K562 (cell line): ENCODE measurements around the gene TCF3. TPM values are rescaled to one million over a fixed set of nuclear protein-coding genes. Genes with fewer than 3 reads are reported as not detected.

ENCODE experiments used
- ATF1 ChIP-seq, 2 experiments: fragments of 450-650 bp in 1 of 2; IDR thresholded peaks; 2 replicates each; pipeline ENCODE4 v1.6.1; 2016; ENCODE audit warnings: missing compliant biosample characterization in 1 of 2, missing genetic modification characterization in 1 of 2
- CHD7 ChIP-seq: fragments of 200-600 bp; sonication (generic); IDR thresholded peaks from one replicate; pipeline ENCODE4 v1.6.1; 2012; ENCODE audit warnings: mild to moderate bottlenecking, low read depth, low read length, inconsistent platforms
- EP400 ChIP-seq: fragments of 450-650 bp; IDR thresholded peaks from 2 replicates; pipeline ENCODE4 v1.6.1; 2017; ENCODE audit warnings: antibody characterized with exemption, mild to moderate bottlenecking, moderate library complexity
- KLF13 ChIP-seq: fragments of 450-650 bp; IDR thresholded peaks from 2 replicates; pipeline ENCODE4 v1.6.1; 2016; ENCODE audit warnings: missing genetic modification characterization, low read depth, mild to moderate bottlenecking, missing compliant biosample characterization, moderate library complexity, borderline replicate concordance
- LEF1 ChIP-seq: fragments of 450-650 bp; IDR thresholded peaks from 2 replicates; pipeline ENCODE4 v1.6.1; 2016; ENCODE audit warnings: mild to moderate bottlenecking
- MTF1 ChIP-seq: fragments of 250-450 bp; sonication (Bioruptor Pico); IDR thresholded peaks from 2 replicates; pipeline ENCODE4 v1.9.0; 2021; ENCODE audit warnings: moderate library complexity, mild to moderate bottlenecking, inconsistent platforms, borderline replicate concordance
- NCOA6 ChIP-seq: fragments of 450-650 bp; IDR thresholded peaks from 2 replicates; pipeline ENCODE4 v1.6.1; 2017; ENCODE audit warnings: mild to moderate bottlenecking
- SP2 ChIP-seq: IDR thresholded peaks from 2 replicates; pipeline ENCODE4 v1.6.1; 2011; ENCODE audit warnings: mild to moderate bottlenecking, low read depth, low read length, moderate library complexity; ENCODE audit not compliant: poor library complexity, severe bottlenecking; ENCODE audit errors: extremely low read depth
- STAT5B ChIP-seq: fragments of 250-450 bp; sonication (Bioruptor Pico); IDR thresholded peaks from 2 replicates; pipeline ENCODE4 v1.8.0; 2021; ENCODE audit warnings: mild to moderate bottlenecking, inconsistent platforms
- TCF3 ChIP-seq: sonication (generic); formaldehyde crosslinking; IDR thresholded peaks from 2 replicates; pipeline ENCODE4 v1.4.0; 2020; ENCODE audit warnings: mild to moderate bottlenecking, missing genetic modification reagents
- TOE1 ChIP-seq, 2 experiments: fragments of 450-650 bp in 1 of 2; sonication (generic) in 1 of 2; formaldehyde crosslinking in 1 of 2; IDR thresholded peaks; 2 replicates each; pipeline versions ENCODE4 v1.7.1 to v1.8.0; 2016 to 2022; ENCODE audit warnings: borderline replicate concordance in 2 of 2, mild to moderate bottlenecking in 2 of 2, antibody characterized with exemption in 1 of 2, inconsistent platforms in 1 of 2, low read depth in 1 of 2, missing genetic modification reagents in 1 of 2, moderate library complexity in 1 of 2
- polyA plus RNA-seq, 8 experiments: library from polyadenylated mRNA; depleted of rRNA in 4 of 8; stranded (reverse) in 5 of 8; unstranded in 3 of 8; fragments of >200 nt; fragmentation: Nextera tagmentation in 2 of 8; fragmentation: Illumina TruSeq in 1 of 8; extraction: Ambion mirVana in 2 of 8; extraction: Trizol in 1 of 8; gene quantifications; 2 replicates each; pipeline versions ENCODE4 v1.2.1 to v1.2.3, GENCODE V29; 2011 to 2014; ENCODE audit warnings: inconsistent platforms in 1 of 8, missing spikeins in 1 of 8
- total RNA-seq, 7 experiments: library from RNA; depleted of rRNA in 6 of 7; stranded (reverse); fragments of >200 nt in 6 of 7; fragmentation: Illumina TruSeq in 2 of 7; extraction: Trizol in 2 of 7; gene quantifications; 2 replicates each; pipeline versions ENCODE4 v1.2.1 to v1.2.3, GENCODE V29; 2011 to 2021; ENCODE audit warnings: low replicate concordance in 1 of 7
- TF ChIP-seq, protein P1 (sequence below), 3 experiments: fragments of 200-800 bp in 1 of 3; sonication (Bioruptor generic) in 1 of 3; sonication (generic) in 1 of 3; formaldehyde crosslinking in 1 of 3; IDR thresholded peaks; 2 replicates each; pipeline versions ENCODE4 v1.6.1 to v1.8.0; 2016 to 2022; ENCODE audit warnings: mild to moderate bottlenecking in 2 of 3, missing compliant biosample characterization in 2 of 3, missing genetic modification characterization in 2 of 3, missing genetic modification reagents in 1 of 3

TCF3 gene
- total and polyA plus RNA-seq, 9 of the 15 experiments (the other 6 are each of a cell fraction or from before 2014, with no cell fraction given) = 5.6 to 259 (median 84.0) TPM

DNA sequence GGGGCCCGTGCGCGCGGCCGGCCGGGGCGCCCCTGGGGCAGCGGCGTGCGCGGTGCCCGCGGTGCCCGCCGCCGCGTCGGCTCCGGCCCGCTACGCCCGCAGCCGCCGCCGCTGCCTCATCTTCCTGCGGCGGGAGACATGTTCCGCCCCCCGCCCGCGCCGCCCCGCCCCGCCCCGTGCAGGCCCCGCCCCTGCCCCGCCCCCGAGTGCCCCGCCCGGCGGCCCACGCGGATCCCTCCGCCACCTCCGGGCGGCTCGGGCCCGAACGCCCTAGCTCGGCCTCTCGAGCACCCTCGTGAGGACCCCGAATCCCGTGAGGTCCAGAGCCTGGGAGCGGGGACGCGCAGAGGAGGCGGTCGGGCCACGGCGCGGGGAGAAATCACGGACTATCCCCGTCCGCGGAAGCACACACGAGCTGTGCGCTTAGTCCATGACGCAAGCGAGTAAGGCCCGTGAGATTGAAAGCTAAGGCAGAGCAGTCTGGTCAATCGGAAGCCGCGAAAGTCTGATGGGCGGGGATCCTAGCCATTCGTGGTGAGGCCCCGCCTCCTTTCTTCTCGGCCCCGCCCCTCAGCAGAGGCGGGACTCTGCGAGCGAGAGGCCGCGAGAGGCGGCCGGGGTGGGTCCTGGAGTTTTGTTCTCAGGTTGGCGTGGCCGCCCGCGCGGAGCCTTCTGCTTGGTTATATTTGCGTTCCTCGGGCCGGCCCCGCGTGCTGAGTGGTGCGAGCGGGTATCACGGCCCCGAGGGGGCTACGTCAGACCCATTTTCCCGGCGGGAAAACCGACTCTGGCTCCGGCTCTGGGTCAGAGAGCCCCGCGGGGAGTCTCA lies at the start of gene TCF3 (continued):
- no peak for TF ChIP-seq CHD7
- no peak for TF ChIP-seq MTF1 (CRISPR knock-in tag)
- peak; percentile 88; the same call in 1 of the 2 replicates for TF ChIP-seq KLF13 (tag)
- TF ChIP-seq NCOA6 = no peak
- peak; percentile 61; the same call in 1 of the 2 replicates for TF ChIP-seq LEF1
- TF ChIP-seq SP2 = peak; percentile 95
- TF ChIP-seq TCF3 = no peak
- TF ChIP-seq EP400 = peak; percentile 95
- TF ChIP-seq, protein P1, sequence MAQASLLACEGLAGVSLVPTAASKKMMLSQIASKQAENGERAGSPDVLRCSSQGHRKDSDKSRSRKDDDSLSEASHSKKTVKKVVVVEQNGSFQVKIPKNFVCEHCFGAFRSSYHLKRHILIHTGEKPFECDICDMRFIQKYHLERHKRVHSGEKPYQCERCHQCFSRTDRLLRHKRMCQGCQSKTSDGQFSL (CRISPR knock-in tag; IDR thresholded peaks at IDR 0.05) = no peak; the same call in 1 of the 2 replicates
- TF ChIP-seq, protein P1 (tag; IDR thresholded peaks at IDR 0.05) = no peak
- no peak for TF ChIP-seq STAT5B (CRISPR knock-in tag)
- peak; percentile 82 for TF ChIP-seq ATF1 (CRISPR knock-in tag; IDR thresholded peaks at IDR 0.05)
- TF ChIP-seq ATF1 (tag; IDR thresholded peaks at IDR 0.05) = peak; percentile 99
- TF ChIP-seq TOE1 (IDR thresholded peaks at IDR 0.05; ENCODE audit: borderline replicate concordance) = peak; percentile 84; the same call in 1 of the 2 replicates
- TF ChIP-seq TOE1 (CRISPR knock-in tag; IDR thresholded peaks at IDR 0.05; ENCODE audit: borderline replicate concordance, low read depth) = no peak
